ENCODE data around the gene NPM1.
A peak's percentile ranks its signal among the peaks of the same experiment; 100 is the strongest.

The NPM1 gene

DNA sequence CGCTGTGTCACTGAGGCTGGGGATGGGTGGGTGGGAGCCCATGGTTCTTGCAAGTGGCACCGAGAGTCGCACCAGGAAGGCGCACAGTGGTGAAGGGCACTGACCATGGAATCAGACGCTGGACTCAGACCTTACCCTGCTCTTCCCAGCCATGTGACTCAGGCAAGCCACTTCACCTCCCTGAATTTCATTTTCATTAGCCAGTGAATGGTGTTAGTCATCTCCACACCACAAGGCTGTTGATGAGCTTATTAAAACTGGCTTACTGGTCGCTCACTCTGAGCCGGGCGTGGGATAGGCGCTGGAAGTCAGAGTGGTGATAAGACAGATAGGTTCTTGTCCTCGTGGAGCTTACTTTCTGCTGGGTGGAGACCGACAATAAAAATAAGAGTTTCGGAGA, 56.9 kb downstream of the NPM1 start:
- H3K4me3 ChIP-seq (ENCODE audit: low read depth, low read length) = no peak overlapping the region
- DNase-seq (ENCODE audit: low read depth) = no peak
- TF ChIP-seq, protein P1, sequence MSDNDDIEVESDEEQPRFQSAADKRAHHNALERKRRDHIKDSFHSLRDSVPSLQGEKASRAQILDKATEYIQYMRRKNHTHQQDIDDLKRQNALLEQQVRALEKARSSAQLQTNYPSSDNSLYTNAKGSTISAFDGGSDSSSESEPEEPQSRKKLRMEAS (IDR thresholded peaks at IDR 0.05; ENCODE audit: low read depth, low read length) = no peak
- TF ChIP-seq MYC (IDR thresholded peaks at IDR 0.05; ENCODE audit: low read depth, low read length) = no peak

DNA sequence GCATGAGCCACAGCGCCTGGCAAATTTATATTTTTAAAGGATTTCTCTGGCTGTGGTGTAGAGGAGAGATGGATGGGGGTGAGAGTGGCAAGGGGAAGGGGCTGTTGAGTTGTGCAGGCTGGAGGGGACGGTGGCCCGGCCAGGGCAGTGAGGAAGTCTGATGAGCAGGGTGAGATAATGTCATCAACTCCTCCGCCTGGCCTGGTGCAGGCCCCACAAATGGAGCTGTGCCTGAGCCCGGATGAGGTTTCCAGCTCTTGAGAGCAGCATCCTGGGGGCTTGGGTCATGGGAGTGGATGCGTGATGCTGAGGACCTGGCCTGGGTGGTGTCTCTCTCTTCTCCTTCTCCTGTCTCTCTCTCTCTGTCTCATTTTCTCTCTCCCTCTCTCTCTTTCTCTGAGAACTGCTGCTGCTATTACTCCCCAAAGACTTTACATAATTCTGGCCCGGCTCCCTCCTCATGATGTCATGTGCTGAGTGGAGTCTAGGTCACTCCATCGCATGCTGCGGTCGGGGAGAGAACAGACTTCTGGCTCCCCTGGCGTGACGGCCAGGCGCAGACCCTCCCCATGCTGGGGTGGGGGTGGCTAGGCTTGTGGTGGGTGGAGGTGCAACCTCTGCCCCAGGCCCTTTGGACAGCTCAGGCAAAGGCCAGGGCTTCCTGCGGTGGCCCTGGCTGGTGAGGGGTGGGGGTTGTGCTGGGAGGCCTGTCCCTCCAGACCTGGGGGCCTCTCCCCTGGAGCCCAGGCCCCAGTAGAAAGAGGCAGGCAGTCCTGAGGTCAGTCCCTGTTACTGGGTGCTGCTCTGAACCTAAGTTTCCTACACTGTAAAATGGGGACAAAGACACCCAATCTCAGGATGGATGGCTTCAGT, 58.2 kb downstream of the NPM1 start:
- no peak overlapping the region for H3K4me3 ChIP-seq (ENCODE audit: low read depth, low read length)
- DNase-seq (ENCODE audit: low read depth) = no peak
- TF ChIP-seq, protein P1 (IDR thresholded peaks at IDR 0.05; ENCODE audit: low read depth, low read length) = no peak
- no peak for TF ChIP-seq MYC (IDR thresholded peaks at IDR 0.05; ENCODE audit: low read depth, low read length)
- TF ChIP-seq POLR2A (IDR thresholded peaks at IDR 0.05; ENCODE audit: extremely low read depth, insufficient read length) = no peak
- TF ChIP-seq, protein P2, sequence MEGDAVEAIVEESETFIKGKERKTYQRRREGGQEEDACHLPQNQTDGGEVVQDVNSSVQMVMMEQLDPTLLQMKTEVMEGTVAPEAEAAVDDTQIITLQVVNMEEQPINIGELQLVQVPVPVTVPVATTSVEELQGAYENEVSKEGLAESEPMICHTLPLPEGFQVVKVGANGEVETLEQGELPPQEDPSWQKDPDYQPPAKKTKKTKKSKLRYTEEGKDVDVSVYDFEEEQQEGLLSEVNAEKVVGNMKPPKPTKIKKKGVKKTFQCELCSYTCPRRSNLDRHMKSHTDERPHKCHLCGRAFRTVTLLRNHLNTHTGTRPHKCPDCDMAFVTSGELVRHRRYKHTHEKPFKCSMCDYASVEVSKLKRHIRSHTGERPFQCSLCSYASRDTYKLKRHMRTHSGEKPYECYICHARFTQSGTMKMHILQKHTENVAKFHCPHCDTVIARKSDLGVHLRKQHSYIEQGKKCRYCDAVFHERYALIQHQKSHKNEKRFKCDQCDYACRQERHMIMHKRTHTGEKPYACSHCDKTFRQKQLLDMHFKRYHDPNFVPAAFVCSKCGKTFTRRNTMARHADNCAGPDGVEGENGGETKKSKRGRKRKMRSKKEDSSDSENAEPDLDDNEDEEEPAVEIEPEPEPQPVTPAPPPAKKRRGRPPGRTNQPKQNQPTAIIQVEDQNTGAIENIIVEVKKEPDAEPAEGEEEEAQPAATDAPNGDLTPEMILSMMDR (IDR thresholded peaks at IDR 0.05; ENCODE audit: low read depth, low read length) = no peak

DNA sequence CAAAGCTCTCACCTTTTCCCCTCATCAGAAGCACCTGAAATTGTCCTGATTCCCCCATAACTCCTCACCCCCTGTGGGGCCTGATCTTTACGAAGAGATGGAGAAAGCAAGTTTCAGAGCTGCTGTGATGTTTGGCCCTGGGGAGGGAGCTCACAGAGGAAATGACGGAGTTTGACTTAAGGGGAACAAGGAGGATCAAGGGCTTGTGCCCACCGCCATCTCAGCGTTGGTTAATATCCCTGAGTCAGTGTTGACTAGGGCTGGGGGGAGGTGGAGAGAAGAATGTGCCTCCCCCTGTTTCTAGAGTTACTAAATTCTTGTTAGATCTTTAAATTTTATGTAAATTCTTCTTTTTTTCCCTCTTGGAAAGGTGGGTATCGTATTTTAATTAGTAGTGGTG, 59.6 kb downstream of the NPM1 start:
- no peak for TF ChIP-seq POLR2A (IDR thresholded peaks at IDR 0.05; ENCODE audit: extremely low read depth, insufficient read length)
- TF ChIP-seq, protein P2 (IDR thresholded peaks at IDR 0.05; ENCODE audit: low read depth, low read length) = no peak
- no peak for DNase-seq (ENCODE audit: low read depth)
- no peak overlapping the region for H3K4me3 ChIP-seq (ENCODE audit: low read depth, low read length)

DNA sequence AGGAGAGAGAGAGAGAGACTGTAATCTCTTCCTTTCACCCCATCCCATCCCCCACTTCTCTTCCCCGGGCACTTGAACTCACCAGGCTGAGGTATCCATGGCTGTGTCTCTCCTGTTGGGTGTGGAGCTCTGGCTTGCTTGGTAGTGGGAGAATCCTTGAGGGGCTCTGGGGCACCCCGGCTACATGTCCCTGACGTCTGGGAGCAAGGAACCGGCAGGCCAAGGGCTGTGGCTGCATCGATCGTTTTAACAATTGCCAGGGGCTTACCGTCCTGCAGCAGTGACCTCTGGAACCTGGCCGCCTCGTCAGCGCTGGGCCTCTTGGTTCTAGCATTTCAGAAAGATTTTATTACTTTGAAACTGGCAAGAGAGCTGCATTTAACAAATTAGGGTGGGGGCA, 61.8 kb downstream of the NPM1 start:
- TF ChIP-seq POLR2A (IDR thresholded peaks at IDR 0.05; ENCODE audit: extremely low read depth, insufficient read length) = no peak
- no peak for TF ChIP-seq MYC (IDR thresholded peaks at IDR 0.05; ENCODE audit: low read depth, low read length)
- TF ChIP-seq, protein P1 (IDR thresholded peaks at IDR 0.05; ENCODE audit: low read depth, low read length) = no peak
- TF ChIP-seq, protein P2 (IDR thresholded peaks at IDR 0.05; ENCODE audit: low read depth, low read length) = no peak
- DNase-seq (ENCODE audit: low read depth) = no peak
- no peak overlapping the region for H3K4me3 ChIP-seq (ENCODE audit: low read depth, low read length)

DNA sequence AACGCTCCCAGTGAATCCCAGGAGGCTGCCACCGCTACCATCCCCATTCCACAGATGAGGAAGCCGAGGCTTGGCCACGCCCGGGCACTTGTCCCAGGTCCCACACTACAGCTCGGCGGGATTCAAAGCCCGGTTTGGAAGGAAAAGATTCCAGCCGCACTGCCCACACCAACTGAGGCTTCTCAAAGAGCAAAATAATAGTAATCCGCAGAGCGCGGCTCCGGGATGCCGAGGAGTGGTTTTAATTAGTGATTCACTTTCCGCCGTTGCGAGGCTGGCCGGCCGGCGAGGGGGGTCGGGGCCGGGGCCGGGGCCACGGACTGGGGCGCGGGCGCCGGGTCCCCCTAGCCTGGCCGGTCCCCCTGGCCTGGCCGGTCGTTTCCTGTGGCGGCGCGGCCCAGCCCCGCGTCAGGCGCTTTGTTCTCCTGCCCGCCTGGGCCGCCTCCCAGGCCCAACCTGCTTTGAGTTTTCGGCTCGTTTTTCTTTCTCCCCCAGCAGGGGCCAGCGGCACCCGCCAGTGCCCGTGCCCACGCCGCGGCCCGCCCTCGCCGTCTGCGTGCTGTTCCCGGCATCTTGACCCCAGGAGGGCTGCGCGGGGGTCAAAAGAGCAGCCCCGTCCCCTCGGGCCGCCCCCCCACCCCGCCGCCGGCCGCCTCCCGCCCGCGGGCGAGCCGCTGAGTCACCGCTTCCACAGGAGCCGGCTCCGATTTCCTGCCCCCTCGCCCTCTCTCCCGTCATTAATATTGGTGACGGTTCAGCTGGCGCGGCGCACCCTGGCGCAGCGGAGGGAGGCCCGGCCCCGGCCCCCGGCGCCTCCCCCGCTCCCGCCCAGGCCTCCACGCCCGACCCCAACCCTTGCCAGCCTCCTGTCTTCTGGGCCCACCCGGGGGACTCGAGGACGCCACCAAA, 63.0 kb downstream of the NPM1 start:
- peak; percentile 30 for DNase-seq (ENCODE audit: low read depth)
- TF ChIP-seq MYC (IDR thresholded peaks at IDR 0.05; ENCODE audit: low read depth, low read length) = no peak
- TF ChIP-seq, protein P2 (IDR thresholded peaks at IDR 0.05; ENCODE audit: low read depth, low read length) = no peak
- no peak for TF ChIP-seq POLR2A (IDR thresholded peaks at IDR 0.05; ENCODE audit: extremely low read depth, insufficient read length)
- TF ChIP-seq, protein P1 (IDR thresholded peaks at IDR 0.05; ENCODE audit: low read depth, low read length) = no peak
- no peak overlapping the region for H3K4me3 ChIP-seq (ENCODE audit: low read depth, low read length)

DNA sequence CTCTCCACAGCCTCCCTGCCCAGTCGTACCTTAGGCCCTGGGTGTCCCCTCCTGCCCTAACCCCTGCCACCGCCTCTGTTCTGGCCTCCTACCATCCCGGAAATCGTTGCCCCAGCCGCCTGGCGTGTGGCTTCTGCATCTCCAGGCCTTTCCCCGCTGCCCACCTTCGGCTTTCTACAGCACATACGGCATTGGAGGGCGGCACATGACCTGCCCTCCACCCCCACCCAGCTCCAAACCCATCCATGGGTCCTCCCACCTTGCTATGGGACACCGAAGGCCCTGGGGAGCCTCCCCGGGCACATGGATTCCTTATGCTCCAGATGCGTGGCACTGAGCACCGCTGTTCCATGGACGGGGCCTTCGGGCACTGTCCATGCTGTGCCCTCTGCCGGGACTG, 63.8 kb downstream of the NPM1 start:
- TF ChIP-seq MYC (IDR thresholded peaks at IDR 0.05; ENCODE audit: low read depth, low read length) (no peak), POLR2A (IDR thresholded peaks at IDR 0.05; ENCODE audit: extremely low read depth, insufficient read length) (no peak)
- TF ChIP-seq, protein P2 (IDR thresholded peaks at IDR 0.05; ENCODE audit: low read depth, low read length) = no peak
- TF ChIP-seq, protein P1 (IDR thresholded peaks at IDR 0.05; ENCODE audit: low read depth, low read length) = no peak
- DNase-seq (ENCODE audit: low read depth) = no peak
- no peak overlapping the region for H3K4me3 ChIP-seq (ENCODE audit: low read depth, low read length)
